ENCODE measurements around the gene RPL7L1.

The RPL7L1 gene

DNA sequence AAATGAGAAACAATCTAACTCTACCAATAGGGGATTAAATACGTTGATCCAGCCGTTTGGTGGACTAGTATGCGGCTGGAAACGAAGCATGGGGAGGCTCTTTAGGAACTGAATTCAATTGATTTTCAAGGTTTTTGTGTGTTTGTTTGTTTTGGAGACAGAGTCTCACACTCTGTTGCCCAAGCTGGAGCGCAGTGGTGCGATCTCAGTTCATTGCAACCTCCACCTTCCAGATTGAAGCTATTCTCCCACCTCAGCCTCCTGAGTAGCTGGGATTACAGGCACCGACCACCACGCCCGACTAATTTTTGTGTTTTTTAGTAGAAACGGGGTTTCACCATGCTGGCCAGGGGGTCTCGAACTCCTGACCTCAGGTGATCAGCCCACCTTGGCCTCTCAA, 57.0 kb downstream of the RPL7L1 start:
- DNase-seq, result no peak

DNA sequence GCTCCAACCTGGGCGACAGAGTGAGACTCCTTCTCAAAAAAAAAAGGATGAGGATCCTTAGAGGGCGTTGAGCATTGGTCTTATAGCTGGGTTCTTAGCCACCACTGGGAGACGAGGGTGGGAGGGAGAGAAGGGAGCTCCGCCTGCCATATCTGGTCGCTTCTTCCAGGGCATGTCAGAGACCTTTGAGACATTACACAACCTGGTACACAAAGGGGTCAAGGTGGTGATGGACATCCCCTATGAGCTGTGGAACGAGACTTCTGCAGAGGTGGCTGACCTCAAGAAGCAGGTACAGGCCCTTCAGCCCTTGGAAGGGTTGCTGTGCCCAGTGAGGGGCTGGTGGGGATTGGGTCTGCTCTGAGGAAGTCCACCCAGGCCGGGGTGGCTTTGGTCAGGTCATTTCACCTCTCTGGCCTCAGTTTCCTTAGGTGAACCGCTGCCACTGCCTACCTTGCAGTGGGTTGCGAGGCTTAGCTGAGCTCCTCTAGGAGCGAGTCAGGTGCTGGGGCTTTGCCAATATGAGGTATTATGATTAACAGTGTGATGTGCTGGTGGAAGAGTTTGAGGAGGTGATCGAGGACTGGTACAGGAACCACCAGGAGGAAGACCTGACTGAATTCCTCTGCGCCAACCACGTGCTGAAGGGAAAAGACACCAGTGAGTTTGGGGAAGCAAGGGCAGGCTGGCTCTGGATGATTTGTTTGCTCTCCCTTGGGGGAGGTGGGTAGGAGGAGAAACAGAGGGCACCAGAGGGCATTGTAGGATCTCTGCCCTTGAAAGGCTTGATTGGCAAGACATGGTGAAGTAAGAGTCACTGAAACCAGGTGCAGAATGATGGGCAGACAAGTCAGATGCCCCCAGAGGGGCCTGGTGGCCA, 58.4 kb downstream of the RPL7L1 start:
- no peak for DNase-seq

DNA sequence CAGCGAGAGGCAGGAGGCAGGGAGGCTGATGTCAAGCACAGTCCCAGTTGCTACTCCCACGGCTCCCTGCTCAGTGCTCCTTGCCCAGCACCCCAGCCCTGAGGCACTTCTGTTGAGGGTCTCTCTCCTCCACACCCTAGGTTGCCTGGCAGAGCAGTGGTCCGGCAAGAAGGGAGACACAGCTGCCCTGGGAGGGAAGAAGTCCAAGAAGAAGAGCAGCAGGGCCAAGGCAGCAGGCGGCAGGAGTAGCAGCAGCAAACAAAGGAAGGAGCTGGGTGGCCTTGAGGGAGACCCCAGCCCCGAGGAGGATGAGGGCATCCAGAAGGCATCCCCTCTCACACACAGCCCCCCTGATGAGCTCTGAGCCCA, 59.0 kb downstream of the RPL7L1 start:
- DNase-seq, result no peak

DNA sequence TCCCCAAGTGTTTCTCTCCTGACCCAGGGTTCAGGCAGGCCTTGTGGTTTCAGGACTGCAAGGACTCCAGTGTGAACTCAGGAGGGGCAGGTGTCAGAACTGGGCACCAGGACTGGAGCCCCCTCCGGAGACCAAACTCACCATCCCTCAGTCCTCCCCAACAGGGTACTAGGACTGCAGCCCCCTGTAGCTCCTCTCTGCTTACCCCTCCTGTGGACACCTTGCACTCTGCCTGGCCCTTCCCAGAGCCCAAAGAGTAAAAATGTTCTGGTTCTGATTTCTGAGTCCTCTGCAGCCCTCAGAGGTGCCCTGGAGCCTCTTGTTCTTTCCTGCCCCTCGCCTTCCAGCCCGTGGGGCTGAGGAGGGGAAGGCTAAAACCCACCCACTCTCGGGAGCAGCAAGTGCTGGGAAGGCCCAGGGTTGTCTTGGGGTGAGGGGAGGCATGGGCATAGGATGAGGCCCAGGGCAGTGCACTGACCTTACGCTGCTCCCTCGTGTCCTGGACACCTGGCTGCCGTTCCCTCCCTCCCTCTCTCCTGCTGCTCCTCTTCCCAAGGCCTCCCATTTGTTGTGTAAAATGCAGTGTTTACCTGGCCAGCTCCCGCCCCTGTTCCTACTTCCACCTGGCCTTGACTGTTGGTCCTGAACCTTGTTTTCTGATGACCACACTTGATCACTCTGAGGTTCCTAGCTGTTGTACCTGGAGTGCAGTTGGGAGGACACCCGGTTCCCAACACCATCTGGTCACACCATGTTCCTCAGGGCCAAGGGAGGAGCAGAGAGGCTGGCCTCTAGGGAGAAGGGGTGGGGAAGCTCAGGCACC, 59.8 kb downstream of the RPL7L1 start:
- no peak for DNase-seq
